Measurements from ENCODE around the gene ZNF506.
"Not testable (repeated sequence)": the region's sequence is repeated elsewhere in the genome, so short reads cannot be mapped to it uniquely, and the experiment has no call there.

Gene ZNF506

DNA sequence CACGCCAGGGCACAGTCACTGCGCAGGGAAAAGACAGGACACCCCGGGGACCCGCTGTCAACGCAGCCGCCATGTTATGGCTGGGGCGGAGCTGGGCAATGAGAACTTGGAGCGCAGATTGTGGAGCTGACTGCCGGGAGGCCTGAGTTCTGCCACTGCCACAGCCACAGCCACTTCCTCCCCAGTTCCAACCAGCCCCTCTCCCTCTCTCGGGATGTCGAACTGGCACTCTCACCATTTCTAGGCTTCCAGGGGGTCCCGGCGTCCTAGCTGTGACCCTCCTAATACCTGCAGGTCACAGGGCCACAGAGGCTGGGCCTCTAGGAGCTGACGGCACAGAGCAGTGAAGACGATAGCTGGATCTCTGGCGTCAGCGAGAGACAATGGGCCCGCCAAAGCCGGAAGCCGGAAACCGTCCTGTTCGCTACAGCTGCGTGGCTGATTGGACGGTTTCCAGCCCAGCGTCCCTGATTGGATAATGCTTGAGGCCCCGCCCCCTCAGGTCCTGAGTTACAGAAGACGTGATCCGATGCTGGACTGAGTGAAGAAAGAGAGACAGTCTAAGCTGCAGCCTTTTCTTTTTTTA, at the start of gene ZNF506:
ZNF506 (minus strand) TSS at position 385 of the 586 bp plus-strand sequence; CDS start at position 238, 147 bp downstream.
- Histone ChIP-seq H3K9me3 (ENCODE audit: control insufficient read depth in 1 of 2, low read length in 2 of 2) (no peaks in the 10 kb centered on the region), H3K36me3 (ENCODE audit: control insufficient read depth in 1 of 2, insufficient read depth in 2 of 2, low read length in 2 of 2) (peaks cover 0 to 3% of the 10 kb centered on the region in 2 donors), H3K4me1 (ENCODE audit: control insufficient read depth in 1 of 2, insufficient read depth in 2 of 2, low read length in 2 of 2) (peaks cover 0 to 12% of the 10 kb centered on the region in 2 donors), H3K27me3 (ENCODE audit: low read depth, low read length) (no peaks in the 10 kb centered on the region), H3K4me3 (ENCODE audit: low read depth in 1 of 2, low read length in 2 of 2) (peak within 1 kb of the TSS; percentile 86 to 89), H3K27ac (ENCODE audit: low read length) (peak within 1 kb of the TSS; percentile 96)

DNA sequence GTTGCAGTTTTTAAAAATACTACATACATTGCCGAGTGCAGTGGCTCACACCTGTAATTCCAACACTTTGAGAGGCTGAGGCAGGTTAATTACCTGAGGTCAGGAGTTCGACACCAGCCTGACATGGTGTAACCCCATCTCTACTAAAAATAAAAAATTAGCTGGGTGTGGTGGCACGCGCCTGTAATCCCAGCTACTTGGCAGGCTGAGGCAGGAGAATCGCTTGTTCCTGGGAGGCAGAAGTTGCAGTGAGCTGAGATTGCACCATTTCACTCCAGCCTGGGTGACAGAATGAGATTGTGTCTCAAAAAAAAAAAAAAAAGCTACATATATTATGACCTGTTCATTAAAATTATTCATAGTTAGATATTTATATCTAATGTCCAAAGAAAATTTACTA, 48.5 kb upstream of the ZNF506 start:
- H3K36me3 ChIP-seq (ENCODE audit: control insufficient read depth in 1 of 2, insufficient read depth in 2 of 2, low read length in 2 of 2): peaks cover 0 to 11% of the 10 kb centered on the region in 2 donors
- H3K4me3 ChIP-seq (ENCODE audit: low read depth in 1 of 2, low read length in 2 of 2); H3K9me3 ChIP-seq (ENCODE audit: control insufficient read depth in 1 of 2, low read length in 2 of 2); H3K27ac ChIP-seq (ENCODE audit: low read length); H3K27me3 ChIP-seq (ENCODE audit: low read depth, low read length): not testable (repeated sequence)
- H3K4me1 ChIP-seq (ENCODE audit: control insufficient read depth in 1 of 2, insufficient read depth in 2 of 2, low read length in 2 of 2): peaks cover 0 to 25% of the 10 kb centered on the region in 2 donors

DNA sequence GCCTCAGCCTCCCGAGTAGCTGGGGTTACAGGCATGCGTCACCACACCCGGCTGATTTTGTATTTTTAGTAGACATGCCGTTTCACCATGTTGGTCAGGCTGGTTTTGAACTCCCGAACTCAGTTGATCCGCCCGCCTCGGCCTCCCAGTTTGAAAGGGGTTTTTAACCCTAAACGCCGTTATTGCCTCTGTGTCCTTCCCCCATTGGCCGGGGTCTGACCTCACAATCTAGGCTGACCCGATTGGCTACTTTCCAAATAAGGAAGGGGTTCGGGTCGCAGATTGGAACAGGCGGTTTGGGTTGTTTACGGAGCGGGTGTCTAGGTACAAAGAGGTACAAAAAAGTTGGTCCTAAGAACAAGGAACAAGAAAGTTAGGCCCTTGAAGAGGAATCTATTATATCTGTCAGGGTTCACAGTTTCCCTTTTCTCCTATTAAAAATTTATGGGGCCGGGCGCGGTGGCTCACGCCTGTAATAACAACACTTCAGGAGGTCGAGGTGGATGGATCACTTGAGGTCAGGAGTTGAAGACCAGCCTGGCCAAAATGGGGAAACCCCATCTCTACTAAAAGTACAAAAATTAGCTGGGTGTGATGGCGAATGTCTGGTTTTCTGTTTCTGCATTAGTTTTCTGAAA, 45.2 kb upstream of the ZNF506 start:
- peak overlapping the region; percentile 94 to 98 for H3K4me3 ChIP-seq (ENCODE audit: low read depth in 1 of 2, low read length in 2 of 2)
- no peaks in the 10 kb centered on the region for H3K27me3 ChIP-seq (ENCODE audit: low read depth, low read length)
- peak overlapping the region; percentile 93 for H3K27ac ChIP-seq (ENCODE audit: low read length)
- H3K36me3 ChIP-seq (ENCODE audit: control insufficient read depth in 1 of 2, insufficient read depth in 2 of 2, low read length in 2 of 2): peaks cover 0 to 7% of the 10 kb centered on the region in 2 donors
- no peaks in the 10 kb centered on the region for H3K9me3 ChIP-seq (ENCODE audit: control insufficient read depth in 1 of 2, low read length in 2 of 2)
- H3K4me1 ChIP-seq (ENCODE audit: control insufficient read depth in 1 of 2, insufficient read depth in 2 of 2, low read length in 2 of 2): peaks cover 0 to 23% of the 10 kb centered on the region in 2 donors

DNA sequence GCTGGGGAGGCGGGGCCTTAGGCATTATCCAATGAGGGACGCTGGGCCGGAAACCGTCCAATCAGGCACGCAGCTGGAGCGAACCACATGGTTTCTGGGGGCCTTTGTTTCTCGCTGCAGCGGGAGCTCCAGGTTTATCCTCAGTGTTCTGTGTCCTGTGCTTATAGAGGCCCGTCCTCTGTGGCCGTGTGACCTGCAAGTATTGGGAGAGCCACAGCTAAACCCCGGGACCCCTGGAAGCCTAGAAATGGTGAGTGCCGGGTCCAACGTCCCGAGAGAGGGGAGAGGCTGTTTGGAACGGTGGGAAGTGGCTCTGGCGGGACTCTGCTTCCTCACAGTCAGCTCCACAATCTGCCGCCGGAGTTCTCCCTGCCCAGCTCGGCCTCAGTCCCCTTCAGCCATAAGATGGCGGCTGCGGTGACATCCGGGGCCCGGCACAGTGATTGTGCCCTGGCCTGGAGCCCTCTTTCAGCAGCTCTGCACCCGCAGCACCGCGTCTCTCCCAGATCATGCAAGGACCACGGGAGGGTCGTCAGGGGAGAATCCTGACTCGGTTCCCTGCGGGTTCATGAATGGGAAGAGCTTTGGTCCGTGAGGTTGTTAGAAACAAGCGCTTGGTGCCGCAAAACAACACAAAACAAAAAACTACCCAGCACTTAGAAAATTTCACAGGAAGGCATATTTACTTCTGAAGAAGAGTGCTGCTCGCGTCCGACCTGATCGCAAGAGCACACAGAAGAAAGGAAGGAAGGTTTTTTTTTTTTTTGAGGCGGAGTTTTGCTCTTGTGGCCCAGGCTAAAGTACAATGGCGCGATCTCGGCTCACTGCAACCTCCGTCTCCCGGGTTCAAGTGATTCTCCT, 44.4 kb upstream of the ZNF506 start, which contains the start of gene ZNF253:
ZNF253 (plus strand) TSS at position 133 of the 861 bp plus-strand sequence; CDS start at position 248, 115 bp downstream.
- peaks cover 0 to 22% of the 10 kb centered on the region in 2 donors for H3K4me1 ChIP-seq (ENCODE audit: control insufficient read depth in 1 of 2, insufficient read depth in 2 of 2, low read length in 2 of 2)
- H3K4me3 ChIP-seq (ENCODE audit: low read depth in 1 of 2, low read length in 2 of 2): peak within 1 kb of the TSS; percentile 94 to 98
- H3K9me3 ChIP-seq (ENCODE audit: control insufficient read depth in 1 of 2, low read length in 2 of 2): peaks cover 0 to under 1% of the 10 kb centered on the region in 2 donors
- H3K36me3 ChIP-seq (ENCODE audit: control insufficient read depth in 1 of 2, insufficient read depth in 2 of 2, low read length in 2 of 2): peaks cover 0 to 4% of the 10 kb centered on the region in 2 donors
- peak within 1 kb of the TSS; percentile 93 for H3K27ac ChIP-seq (ENCODE audit: low read length)
- no peaks in the 10 kb centered on the region for H3K27me3 ChIP-seq (ENCODE audit: low read depth, low read length)

DNA sequence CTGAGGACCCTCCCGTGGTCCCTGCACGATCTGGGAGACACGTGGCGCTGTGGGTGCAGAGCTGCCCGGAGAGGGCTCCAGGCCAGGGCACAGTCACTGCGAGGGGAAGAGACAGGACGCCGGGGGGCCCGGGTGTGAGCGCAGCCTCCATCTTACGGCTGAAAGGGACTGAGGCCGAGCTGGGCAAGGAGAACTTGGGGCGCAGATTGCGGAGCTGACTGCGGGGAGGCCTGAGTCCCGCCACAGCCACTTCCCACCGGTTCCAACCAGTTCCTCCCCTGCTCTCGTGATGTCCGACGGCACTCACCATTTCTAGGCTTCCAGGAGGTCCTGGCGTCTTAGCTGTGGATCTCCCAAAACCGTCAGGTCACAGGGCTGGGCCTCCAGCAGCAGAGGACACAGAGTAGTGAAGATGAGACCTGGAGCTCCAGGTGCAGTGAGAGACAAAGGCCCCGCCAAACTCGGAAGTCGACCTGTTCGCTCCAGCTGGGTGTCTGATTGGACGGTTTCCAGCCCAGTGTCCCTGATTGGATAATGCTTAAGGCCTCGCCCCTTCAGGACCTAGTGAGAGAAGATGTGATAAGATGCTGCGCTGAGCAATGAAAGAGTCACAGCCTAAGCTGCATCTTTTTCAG, 39.3 kb upstream of the ZNF506 start:
- Histone ChIP-seq H3K27me3 (ENCODE audit: low read depth, low read length) (no peaks in the 10 kb centered on the region), H3K9me3 (ENCODE audit: control insufficient read depth in 1 of 2, low read length in 2 of 2) (peaks cover 0 to 3% of the 10 kb centered on the region in 2 donors), H3K4me1 (ENCODE audit: control insufficient read depth in 1 of 2, insufficient read depth in 2 of 2, low read length in 2 of 2) (peaks cover 0 to 4% of the 10 kb centered on the region in 2 donors), H3K4me3 (ENCODE audit: low read depth in 1 of 2, low read length in 2 of 2) (peak overlapping the region; percentile 21 to 32), H3K36me3 (ENCODE audit: control insufficient read depth in 1 of 2, insufficient read depth in 2 of 2, low read length in 2 of 2) (no peaks in the 10 kb centered on the region), H3K27ac (ENCODE audit: low read length) (no peak overlapping the region)

DNA sequence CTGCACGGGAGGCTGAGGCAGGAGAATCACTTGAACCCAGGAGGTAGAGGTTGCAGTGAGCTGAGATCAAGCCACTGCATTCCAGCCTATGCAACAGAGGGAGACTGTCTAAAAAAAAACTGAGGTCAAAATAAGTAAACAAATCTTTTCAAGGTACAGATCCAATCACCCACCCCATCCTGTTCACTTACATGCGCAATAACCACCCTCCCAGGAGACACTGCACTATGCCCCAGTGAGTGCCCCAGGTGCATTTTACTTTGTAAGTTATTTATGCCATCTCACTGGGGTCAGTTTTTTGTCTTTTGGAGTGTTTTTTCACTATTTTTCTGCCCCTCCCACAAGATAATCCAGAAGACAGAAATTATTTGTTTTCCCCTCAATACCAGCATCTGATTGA, 37.2 kb upstream of the ZNF506 start:
- Histone ChIP-seq H3K27ac (ENCODE audit: low read length) (no peak overlapping the region), H3K36me3 (ENCODE audit: control insufficient read depth in 1 of 2, insufficient read depth in 2 of 2, low read length in 2 of 2) (no peaks in the 10 kb centered on the region), H3K27me3 (ENCODE audit: low read depth, low read length) (no peaks in the 10 kb centered on the region), H3K9me3 (ENCODE audit: control insufficient read depth in 1 of 2, low read length in 2 of 2) (peaks cover 0 to 3% of the 10 kb centered on the region in 2 donors), H3K4me1 (ENCODE audit: control insufficient read depth in 1 of 2, insufficient read depth in 2 of 2, low read length in 2 of 2) (no peaks in the 10 kb centered on the region), H3K4me3 (ENCODE audit: low read depth in 1 of 2, low read length in 2 of 2) (no peak overlapping the region)

DNA sequence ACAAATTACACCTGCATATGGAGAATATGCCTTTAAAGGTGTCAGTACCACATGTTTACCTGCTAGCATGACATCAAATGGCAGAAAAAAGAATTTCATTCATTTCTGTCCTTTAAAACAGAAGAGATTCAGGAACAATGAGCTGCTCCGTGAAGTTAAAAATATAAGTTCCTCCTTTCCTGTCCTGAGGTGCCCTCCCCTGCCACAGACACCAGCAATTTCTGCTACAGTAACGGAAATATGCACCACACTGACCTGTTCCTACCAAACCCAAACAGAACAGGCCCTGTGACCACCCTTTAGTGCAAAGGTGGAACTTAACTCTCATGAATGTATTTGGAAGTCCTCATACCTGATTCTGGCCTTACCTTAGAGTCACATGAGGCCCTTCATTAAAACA, 30.2 kb upstream of the ZNF506 start:
- not testable (repeated sequence) for H3K9me3 ChIP-seq (ENCODE audit: control insufficient read depth in 1 of 2, low read length in 2 of 2); H3K27me3 ChIP-seq (ENCODE audit: low read depth, low read length); H3K4me1 ChIP-seq (ENCODE audit: control insufficient read depth in 1 of 2, insufficient read depth in 2 of 2, low read length in 2 of 2)

DNA sequence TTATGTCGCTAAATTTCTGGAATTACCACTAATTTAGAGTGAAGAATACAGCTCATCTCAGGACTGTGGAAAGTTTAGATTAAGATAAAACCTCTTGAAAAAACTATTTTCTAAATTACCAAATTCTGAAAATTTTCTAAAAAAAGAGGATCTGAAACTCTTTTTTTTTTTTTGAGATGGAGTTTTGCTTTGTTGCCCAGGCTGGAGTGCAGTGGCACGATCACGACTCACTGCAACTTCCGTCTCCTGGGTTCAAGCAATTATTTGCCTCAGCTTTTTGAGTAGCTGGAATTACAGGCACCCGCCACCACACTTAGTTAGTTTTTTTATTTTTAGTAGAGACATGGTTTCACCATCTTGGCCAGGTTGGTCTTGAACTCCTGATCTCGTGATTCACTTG, 27.5 kb upstream of the ZNF506 start:
- H3K4me3 ChIP-seq (ENCODE audit: low read depth in 1 of 2, low read length in 2 of 2): no peak overlapping the region
- no peak overlapping the region for H3K27ac ChIP-seq (ENCODE audit: low read length)
- H3K27me3 ChIP-seq (ENCODE audit: low read depth, low read length): no peaks in the 10 kb centered on the region
- no peaks in the 10 kb centered on the region for H3K9me3 ChIP-seq (ENCODE audit: control insufficient read depth in 1 of 2, low read length in 2 of 2)
- no peaks in the 10 kb centered on the region for H3K4me1 ChIP-seq (ENCODE audit: control insufficient read depth in 1 of 2, insufficient read depth in 2 of 2, low read length in 2 of 2)
- no peaks in the 10 kb centered on the region for H3K36me3 ChIP-seq (ENCODE audit: control insufficient read depth in 1 of 2, insufficient read depth in 2 of 2, low read length in 2 of 2)

More for the DNA sequence above, 30.2 kb upstream of the ZNF506 start:
- not testable (repeated sequence) for H3K4me3 ChIP-seq (ENCODE audit: low read depth in 1 of 2, low read length in 2 of 2); H3K27ac ChIP-seq (ENCODE audit: low read length); H3K36me3 ChIP-seq (ENCODE audit: control insufficient read depth in 1 of 2, insufficient read depth in 2 of 2, low read length in 2 of 2)

DNA sequence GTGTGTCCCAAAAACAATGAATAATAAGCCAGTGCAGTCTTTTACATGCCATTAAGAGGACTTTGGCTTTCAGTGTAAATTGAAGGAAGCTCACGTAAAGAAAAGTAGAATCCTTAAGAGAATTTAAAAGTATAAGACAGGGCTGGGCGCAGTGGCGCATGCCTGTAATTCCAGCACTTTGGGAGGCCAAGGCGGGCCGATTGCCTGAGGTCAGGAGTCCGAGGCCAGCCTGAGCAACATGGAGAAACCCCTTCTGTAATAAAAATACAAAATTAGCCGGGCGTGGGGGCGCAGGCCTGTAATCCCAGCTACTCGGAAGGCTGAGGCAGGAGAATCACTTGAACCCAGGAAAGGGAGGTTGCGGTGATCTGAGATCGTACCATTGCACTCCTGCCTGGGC, 26.2 kb upstream of the ZNF506 start:
- no peaks in the 10 kb centered on the region for H3K36me3 ChIP-seq (ENCODE audit: control insufficient read depth in 1 of 2, insufficient read depth in 2 of 2, low read length in 2 of 2)
- H3K4me3 ChIP-seq (ENCODE audit: low read depth in 1 of 2, low read length in 2 of 2): no peak overlapping the region
- H3K27me3 ChIP-seq (ENCODE audit: low read depth, low read length): no peaks in the 10 kb centered on the region
- H3K27ac ChIP-seq (ENCODE audit: low read length): no peak overlapping the region
- H3K4me1 ChIP-seq (ENCODE audit: control insufficient read depth in 1 of 2, insufficient read depth in 2 of 2, low read length in 2 of 2): no peaks in the 10 kb centered on the region
- H3K9me3 ChIP-seq (ENCODE audit: control insufficient read depth in 1 of 2, low read length in 2 of 2): peaks cover 0 to under 1% of the 10 kb centered on the region in 2 donors

DNA sequence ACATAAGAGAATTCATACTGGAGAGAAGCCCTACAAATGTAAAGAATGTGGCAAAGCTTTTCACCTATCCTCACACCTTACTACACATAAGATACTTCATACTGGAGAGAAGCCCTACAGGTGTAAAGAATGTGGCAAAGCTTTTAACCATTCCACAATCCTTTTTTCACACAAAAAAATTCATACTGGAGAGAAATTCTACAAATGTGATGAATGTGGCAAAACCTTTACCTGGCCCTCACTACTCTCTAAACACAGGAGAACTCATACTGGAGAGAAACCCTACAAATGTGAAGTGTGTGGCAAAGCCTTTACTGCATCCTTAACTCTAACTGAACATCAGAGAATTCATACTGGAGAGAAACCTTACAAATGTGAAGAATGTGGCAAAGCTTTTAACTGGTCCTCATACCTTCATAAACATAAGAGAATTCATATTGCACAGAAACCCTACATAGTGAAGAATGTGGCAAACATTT, 14.0 kb upstream of the ZNF506 start:
- H3K36me3 ChIP-seq (ENCODE audit: control insufficient read depth in 1 of 2, insufficient read depth in 2 of 2, low read length in 2 of 2): no peaks in the 10 kb centered on the region
- no peak overlapping the region for H3K27ac ChIP-seq (ENCODE audit: low read length)
- H3K4me1 ChIP-seq (ENCODE audit: control insufficient read depth in 1 of 2, insufficient read depth in 2 of 2, low read length in 2 of 2): no peaks in the 10 kb centered on the region
- peak overlapping the region in 1 of 2 donors; percentile 33 for H3K4me3 ChIP-seq (ENCODE audit: low read depth in 1 of 2, low read length in 2 of 2)
- H3K9me3 ChIP-seq (ENCODE audit: control insufficient read depth in 1 of 2, low read length in 2 of 2): peaks cover 19 to 55% of the 10 kb centered on the region in 2 donors
- no peaks in the 10 kb centered on the region for H3K27me3 ChIP-seq (ENCODE audit: low read depth, low read length)

DNA sequence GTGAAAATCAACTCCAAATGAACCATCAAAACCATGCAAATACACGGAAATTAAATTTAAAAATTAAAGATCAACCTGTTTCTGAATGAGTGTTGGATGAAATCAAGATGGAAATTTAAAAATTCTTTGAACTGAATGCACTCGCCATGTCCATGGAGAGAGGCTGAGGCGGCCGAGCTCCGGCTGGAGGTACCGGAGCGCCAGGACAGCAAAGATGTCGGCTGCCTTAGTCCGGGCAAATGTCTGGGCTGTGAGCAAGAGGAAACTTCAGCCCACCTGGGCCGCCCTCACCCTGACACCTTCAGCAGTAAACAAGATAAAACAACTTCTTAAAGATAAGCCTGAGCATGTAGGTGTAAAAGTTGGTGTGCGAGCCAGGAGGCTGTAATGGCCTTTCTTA, 5.3 kb upstream of the ZNF506 start:
- peaks cover 10 to 24% of the 10 kb centered on the region in 2 donors for H3K9me3 ChIP-seq (ENCODE audit: control insufficient read depth in 1 of 2, low read length in 2 of 2)
- no peaks in the 10 kb centered on the region for H3K4me1 ChIP-seq (ENCODE audit: control insufficient read depth in 1 of 2, insufficient read depth in 2 of 2, low read length in 2 of 2)
- no peaks in the 10 kb centered on the region for H3K27me3 ChIP-seq (ENCODE audit: low read depth, low read length)
- no peaks in the 10 kb centered on the region for H3K36me3 ChIP-seq (ENCODE audit: control insufficient read depth in 1 of 2, insufficient read depth in 2 of 2, low read length in 2 of 2)
- no peak overlapping the region for H3K4me3 ChIP-seq (ENCODE audit: low read depth in 1 of 2, low read length in 2 of 2)
- no peak overlapping the region for H3K27ac ChIP-seq (ENCODE audit: low read length)
